Measurements from ENCODE around the gene BLOC1S5. TPM values are rescaled to one million over a fixed set of nuclear protein-coding genes. Genes with fewer than 3 reads are reported as not detected.

The BLOC1S5 gene
- polyA plus RNA-seq, 1 donor (not counting 4 experiments of a cell fraction or from before 2014, with no cell fraction given): 8.8 TPM

DNA sequence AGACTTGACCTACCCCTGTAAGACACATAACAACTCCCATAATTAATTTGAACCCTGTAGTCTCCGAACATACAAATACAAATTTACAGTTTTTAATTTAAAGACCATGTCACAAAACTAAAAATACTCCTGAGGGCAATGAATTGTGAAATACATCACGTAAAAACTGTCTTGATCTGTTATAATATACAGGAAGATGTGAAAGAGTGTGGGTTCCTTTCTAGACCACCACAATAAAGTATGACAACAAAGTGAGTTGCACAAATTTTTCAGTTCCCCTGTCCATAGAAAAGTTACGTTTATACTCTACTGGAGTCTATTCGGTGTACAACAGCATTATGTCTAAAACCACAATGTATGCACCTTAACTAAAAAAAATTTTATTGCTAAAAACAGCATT lies 11.0 kb upstream of the BLOC1S5 start:
- Histone ChIP-seq H2AFZ (ENCODE audit: control insufficient read depth, low read length) (no peak overlapping the region), H3K9me1 (ENCODE audit: control insufficient read depth, extremely low read depth, insufficient read depth, low read length) (no peaks in the 10 kb centered on the region), H3K4me2 (ENCODE audit: control insufficient read depth, extremely low read depth, insufficient read depth, low read depth, low read length) (no peak overlapping the region), H4K20me1 (ENCODE audit: control insufficient read depth, extremely low read depth, insufficient read depth, low read length) (no peaks in the 10 kb centered on the region), H3K36me3 (ENCODE audit: control insufficient read depth in 2 of 2, extremely low read depth in 1 of 2, insufficient read depth in 2 of 2, low read length in 2 of 2) (peaks cover 0 to 7% of the 10 kb centered on the region in 2 experiments), H3K27ac (ENCODE audit: control insufficient read depth, insufficient read depth, low read length) (no peak overlapping the region), H3K9me3 (ENCODE audit: control insufficient read depth, low read depth, low read length) (no peaks in the 10 kb centered on the region), H3K27me3 (ENCODE audit: control insufficient read depth, extremely low read depth, insufficient read depth, low read length) (no peaks in the 10 kb centered on the region), H3K4me3 (ENCODE audit: control insufficient read depth in 2 of 3, extremely low read depth in 1 of 3, insufficient read depth in 2 of 3, low read depth in 1 of 3, low read length in 3 of 3) (no peak overlapping the region), H3K9ac (ENCODE audit: control insufficient read depth, extremely low read depth, insufficient read depth, low read length) (no peak overlapping the region), H3K4me1 (ENCODE audit: control insufficient read depth, extremely low read depth, insufficient read depth, low read length) (peaks cover 5% of the 10 kb centered on the region), H3K79me2 (ENCODE audit: control insufficient read depth, insufficient read depth, low read length) (no peaks in the 10 kb centered on the region)
- DNase-seq (ENCODE audit: low read depth, low spot score) (no peak), FAIRE-seq (no peak)
- dilution Hi-C loops (cut with MboI; ENCODE audit: extremely low pct_ligation_motif_present, low sequenced_read_pairs): no loop called here
- no peak for TF ChIP-seq CTCF (optimal IDR thresholded peaks at IDR 0.05 in 1 of 3, IDR thresholded peaks at IDR 0.05 in 1 of 3, conservative IDR thresholded peaks at IDR 0.05 in 1 of 3; ENCODE audit: extremely low read depth in 1 of 3, insufficient read depth in 2 of 3, low read length in 3 of 3)
- no peak for TF ChIP-seq EZH2 (IDR thresholded peaks at IDR 0.05; ENCODE audit: low read length)

GRCh38 chr6:8074213-8074612 lies 10.0 kb upstream of the BLOC1S5 start:
- Histone ChIP-seq H4K20me1 (ENCODE audit: control insufficient read depth, extremely low read depth, insufficient read depth, low read length) (no peaks in the 10 kb centered on the region), H3K9me3 (ENCODE audit: control insufficient read depth, low read depth, low read length) (no peaks in the 10 kb centered on the region), H3K4me1 (ENCODE audit: control insufficient read depth, extremely low read depth, insufficient read depth, low read length) (no peaks in the 10 kb centered on the region), H3K36me3 (ENCODE audit: control insufficient read depth in 2 of 2, extremely low read depth in 1 of 2, insufficient read depth in 2 of 2, low read length in 2 of 2) (peaks cover 0 to 7% of the 10 kb centered on the region in 2 experiments), H3K4me3 (ENCODE audit: control insufficient read depth in 2 of 3, extremely low read depth in 1 of 3, insufficient read depth in 2 of 3, low read depth in 1 of 3, low read length in 3 of 3) (no peak overlapping the region), H3K79me2 (ENCODE audit: control insufficient read depth, insufficient read depth, low read length) (no peaks in the 10 kb centered on the region), H3K27me3 (ENCODE audit: control insufficient read depth, extremely low read depth, insufficient read depth, low read length) (no peaks in the 10 kb centered on the region), H2AFZ (ENCODE audit: control insufficient read depth, low read length) (no peak overlapping the region), H3K9ac (ENCODE audit: control insufficient read depth, extremely low read depth, insufficient read depth, low read length) (no peak overlapping the region), H3K27ac (ENCODE audit: control insufficient read depth, insufficient read depth, low read length) (no peak overlapping the region), H3K9me1 (ENCODE audit: control insufficient read depth, extremely low read depth, insufficient read depth, low read length) (no peaks in the 10 kb centered on the region), H3K4me2 (ENCODE audit: control insufficient read depth, extremely low read depth, insufficient read depth, low read depth, low read length) (no peak overlapping the region)
- DNase-seq (ENCODE audit: low read depth, low spot score) (no peak), FAIRE-seq (no peak)
- dilution Hi-C loops (cut with MboI; ENCODE audit: extremely low pct_ligation_motif_present, low sequenced_read_pairs): no loop called here
- TF ChIP-seq EZH2 (IDR thresholded peaks at IDR 0.05; ENCODE audit: low read length) (no peak), CTCF (optimal IDR thresholded peaks at IDR 0.05 in 1 of 3, IDR thresholded peaks at IDR 0.05 in 1 of 3, conservative IDR thresholded peaks at IDR 0.05 in 1 of 3; ENCODE audit: extremely low read depth in 1 of 3, insufficient read depth in 2 of 3, low read length in 3 of 3) (no peak)
